Pulmonary artery endothelial cell (primary cell): ENCODE results near the gene JAK1. TPM values are rescaled to one million over a fixed set of nuclear protein-coding genes. Genes with fewer than 3 reads are reported as not detected.
"Not testable (repeated sequence)": the region's sequence is repeated elsewhere in the genome, so short reads cannot be mapped to it uniquely, and the experiment has no call there.

Experiments
- DNase-seq: peaks from one replicate; pipeline ENCODE4 v3.0.0-alpha.2; 2011; ENCODE audit warnings: low read depth, low spot score
- total RNA-seq: library from RNA; depleted of rRNA; stranded (reverse); fragments of >200 nt; gene quantifications from 2 replicates; pipeline ENCODE4 v1.2.3, GENCODE V29; 2014

JAK1 gene
- total RNA-seq = 173 and 208 TPM in 2 replicates

- DNase-seq = peak; percentile 47
Measured at GRCh38 chr1:64966158-64966971, at the start of gene JAK1. Gene JAK1, minus strand, starts transcription at chr1:64966549. Its CDS starts 80,285 bp downstream, at chr1:64886264.

GRCh38 chr1:65014321-65014720 lies 48.0 kb upstream of the JAK1 start:
- no peak for DNase-seq

DNA sequence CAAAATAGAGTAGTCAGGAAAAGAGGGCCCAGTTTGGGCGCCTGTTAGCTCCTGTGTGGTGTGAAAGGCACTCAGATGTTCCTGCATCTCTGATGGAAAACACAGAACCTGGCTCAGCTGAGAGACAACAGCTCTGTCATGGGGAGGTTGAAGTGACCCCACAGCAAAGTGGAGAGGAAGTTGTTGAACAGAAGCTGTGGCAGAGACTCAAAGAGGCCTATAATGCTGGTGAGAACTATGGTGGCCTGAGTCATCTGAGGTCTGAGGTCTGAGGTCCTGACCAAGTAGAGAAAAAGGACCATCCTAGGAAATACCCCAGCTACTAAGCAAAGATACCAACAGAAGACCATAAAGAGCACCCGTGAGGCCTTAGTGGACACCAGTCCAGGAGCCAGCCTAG lies 45.6 kb upstream of the JAK1 start:
- DNase-seq = no peak

DNA sequence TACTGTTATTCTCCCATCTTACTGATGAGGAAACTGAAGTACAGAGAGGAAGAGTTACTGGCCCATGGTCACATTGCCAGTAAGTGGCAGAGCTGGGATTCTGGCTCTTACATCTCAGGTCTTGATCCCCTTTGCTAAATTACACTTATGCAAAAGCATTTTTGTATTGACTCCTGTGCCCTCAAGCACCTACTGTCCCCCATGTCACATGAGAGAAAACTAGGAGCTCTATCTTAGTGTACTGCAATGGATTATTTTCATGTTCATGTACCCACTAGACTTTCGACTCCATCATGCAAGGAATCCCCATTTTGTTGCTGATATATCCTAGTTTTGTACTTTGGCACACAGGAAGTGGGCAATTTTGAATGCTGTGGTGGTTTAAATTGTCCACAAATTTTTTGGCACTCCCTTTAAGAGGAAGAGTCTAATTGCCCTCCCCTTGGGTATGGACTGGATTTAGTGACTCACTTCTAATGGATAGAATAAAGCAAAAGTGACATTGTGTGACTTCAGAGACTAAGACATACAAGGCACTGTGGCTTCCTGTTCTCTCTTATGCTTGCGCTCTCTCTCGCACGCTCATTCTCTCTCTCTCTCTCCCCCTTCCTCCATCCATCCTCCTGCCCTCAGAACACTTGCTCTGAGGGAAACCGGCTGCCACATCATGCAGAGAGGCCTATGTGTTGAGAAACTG lies 43.5 kb upstream of the JAK1 start:
- no peak for DNase-seq

DNA sequence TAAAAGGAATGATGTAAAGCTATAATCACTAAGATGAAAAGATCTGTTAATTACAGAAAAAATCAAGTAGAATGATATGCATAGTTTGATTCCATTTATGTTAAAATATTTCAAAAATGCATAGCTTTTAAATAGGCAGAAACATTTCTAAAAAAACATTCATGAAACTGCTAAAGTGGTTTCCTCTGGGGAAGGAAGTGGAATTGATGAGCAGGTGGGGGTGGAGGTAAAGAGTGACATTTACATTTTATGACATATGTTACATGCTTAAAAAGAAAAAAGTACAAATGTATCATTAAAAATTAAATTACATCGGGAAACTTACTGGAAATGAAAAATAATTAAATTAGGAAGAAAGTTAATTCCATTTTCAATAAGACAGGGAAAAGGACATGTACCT lies 42.8 kb upstream of the JAK1 start:
- no peak for DNase-seq

DNA sequence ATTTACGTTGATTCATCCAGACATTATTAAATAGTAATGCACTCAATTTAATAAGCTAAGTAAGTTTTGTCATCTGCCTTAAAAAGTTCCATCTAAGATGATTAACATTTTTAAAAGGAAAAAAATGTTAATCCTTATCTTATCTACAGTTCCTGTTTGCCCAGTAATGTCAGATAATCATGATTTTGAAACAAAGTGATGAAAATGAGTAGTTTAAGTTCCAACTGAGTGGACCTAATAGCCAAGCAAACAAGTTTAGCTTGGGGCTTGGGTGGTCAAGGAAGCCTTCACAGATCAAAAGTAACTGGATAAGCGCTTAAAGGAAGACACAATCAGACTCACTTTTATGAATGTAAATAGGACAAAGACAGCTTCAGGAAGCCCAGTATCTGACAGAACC lies 40.5 kb upstream of the JAK1 start:
- no peak for DNase-seq

DNA sequence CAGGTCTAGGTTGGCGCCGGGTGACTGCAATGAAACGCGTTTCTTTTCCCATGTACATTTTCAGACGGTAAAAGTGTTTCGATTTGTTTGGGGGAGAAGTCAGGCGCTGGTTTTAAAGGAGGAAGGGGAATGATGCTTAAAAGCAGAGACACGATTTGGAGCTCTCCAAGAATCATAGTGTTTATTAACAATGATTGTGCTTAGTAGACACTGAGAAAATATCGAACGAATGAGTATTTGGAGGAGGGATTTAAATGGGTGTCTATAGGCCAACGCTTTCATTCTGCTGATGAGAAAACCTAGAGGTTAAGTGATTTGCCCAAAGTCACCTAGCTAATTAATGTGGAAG lies 36.9 kb upstream of the JAK1 start:
- no peak for DNase-seq

GRCh38 chr1:65002508-65003315 lies 36.4 kb upstream of the JAK1 start:
- DNase-seq = peak; percentile 35

- DNase-seq = no peak
Measured at GRCh38 chr1:65002156-65002507, 35.8 kb upstream of the JAK1 start.

DNA sequence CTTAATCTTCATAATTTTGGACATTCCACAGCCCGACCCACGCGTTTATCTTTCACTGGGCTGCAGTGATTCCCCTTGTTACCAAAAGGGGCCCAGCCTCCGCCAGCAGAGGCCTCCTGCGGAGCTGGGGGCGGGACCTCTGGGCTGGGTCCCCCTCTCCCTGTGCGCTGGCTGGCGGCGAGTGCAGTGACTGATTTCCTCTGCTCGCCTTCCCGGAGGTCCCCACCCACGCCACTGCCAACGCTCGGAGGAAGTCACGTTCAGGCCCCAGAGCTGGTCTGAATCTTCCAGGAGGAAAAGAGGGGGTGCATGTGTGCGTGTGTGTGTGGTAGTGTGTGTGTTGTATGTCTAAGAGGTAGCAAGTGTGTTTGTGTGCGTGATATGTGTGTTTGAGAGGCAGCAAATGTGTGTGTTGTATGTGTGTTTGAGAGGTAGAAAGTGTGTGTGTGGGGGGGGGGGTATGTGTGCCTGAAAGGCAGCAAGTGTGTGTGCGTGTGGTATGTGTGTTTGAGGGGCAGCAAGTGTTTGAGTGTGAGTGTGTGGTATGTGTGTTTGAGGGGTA lies 35.0 kb upstream of the JAK1 start:
- DNase-seq = peak; percentile 43

GRCh38 chr1:64998425-64998948 lies 32.1 kb upstream of the JAK1 start:
- DNase-seq = not testable (repeated sequence)

DNA sequence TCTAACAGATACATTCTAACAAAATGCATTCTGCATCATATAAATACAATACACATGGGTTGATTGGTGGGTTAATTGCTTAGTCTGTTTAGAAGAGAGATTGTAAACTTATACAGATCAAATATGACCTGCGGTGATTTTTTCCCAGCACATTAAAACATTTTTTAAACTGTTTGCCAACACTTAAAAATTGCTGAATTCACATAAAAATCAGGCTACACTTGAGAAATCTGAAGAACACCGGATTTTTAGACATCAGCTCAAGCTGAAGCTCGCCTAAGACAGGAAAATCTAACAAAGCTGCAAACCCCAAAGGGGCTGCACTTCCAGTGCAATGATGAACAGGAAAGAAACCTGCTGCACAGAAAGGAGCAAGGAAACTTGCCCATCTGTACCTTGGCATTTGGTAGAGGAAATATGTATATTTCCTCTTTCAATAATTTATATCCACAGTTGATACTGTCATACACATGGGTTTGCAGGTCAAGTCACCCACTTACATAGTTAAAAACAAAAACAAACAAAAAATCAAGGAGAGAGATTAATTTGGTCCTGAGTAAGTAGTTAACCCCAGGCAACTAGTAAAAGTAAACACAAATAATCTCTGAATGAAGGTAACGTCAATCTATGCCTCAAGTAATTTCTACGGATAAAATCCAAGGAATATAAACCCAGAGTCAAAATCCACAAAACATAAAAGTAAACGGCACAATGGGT lies 30.4 kb upstream of the JAK1 start:
- no peak for DNase-seq

DNA sequence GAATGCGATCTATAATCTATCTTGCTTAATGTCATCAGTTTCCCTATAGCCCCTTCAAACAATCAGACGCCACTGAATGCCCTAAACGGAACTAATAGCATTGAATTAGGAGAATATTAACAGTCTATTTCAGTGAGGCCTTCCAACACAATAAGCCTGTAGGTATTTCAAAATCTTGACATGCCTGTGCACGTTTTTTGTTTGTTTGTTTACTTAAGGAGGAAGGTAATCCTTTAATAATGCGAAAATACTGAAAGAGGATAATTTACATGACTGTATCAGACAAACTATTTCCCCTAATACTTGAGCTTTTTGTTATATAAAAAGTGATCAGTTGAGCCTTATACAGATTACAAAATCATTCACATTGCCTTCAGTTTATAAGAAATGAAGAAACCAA lies 29.0 kb upstream of the JAK1 start:
- DNase-seq = no peak

GRCh38 chr1:64986903-64987871 lies 20.8 kb upstream of the JAK1 start:
- no peak for DNase-seq

DNA sequence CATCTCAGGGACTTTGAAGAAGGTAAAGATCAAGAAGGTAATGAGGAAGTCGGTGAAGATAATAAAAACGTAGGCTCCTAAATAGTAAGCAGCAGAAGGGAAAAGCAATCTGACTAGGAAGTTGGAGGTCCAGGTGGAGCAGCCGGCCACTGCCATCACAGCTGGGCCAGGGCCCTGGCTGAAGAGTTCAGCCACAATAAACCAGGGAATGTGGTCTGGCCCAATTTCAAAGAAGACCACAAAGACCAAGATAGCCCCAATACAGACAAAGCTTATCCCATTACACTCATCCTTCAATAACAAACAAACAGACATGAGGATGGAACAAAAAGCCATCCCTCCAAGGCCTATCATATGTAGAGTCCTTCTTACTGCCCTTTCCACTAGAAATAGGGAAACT lies 18.4 kb upstream of the JAK1 start:
- DNase-seq = no peak

- no peak for DNase-seq
Measured at GRCh38 chr1:64984106-64984505, 17.8 kb upstream of the JAK1 start.

GRCh38 chr1:64983110-64983509 lies 16.8 kb upstream of the JAK1 start:
- no peak for DNase-seq

DNA sequence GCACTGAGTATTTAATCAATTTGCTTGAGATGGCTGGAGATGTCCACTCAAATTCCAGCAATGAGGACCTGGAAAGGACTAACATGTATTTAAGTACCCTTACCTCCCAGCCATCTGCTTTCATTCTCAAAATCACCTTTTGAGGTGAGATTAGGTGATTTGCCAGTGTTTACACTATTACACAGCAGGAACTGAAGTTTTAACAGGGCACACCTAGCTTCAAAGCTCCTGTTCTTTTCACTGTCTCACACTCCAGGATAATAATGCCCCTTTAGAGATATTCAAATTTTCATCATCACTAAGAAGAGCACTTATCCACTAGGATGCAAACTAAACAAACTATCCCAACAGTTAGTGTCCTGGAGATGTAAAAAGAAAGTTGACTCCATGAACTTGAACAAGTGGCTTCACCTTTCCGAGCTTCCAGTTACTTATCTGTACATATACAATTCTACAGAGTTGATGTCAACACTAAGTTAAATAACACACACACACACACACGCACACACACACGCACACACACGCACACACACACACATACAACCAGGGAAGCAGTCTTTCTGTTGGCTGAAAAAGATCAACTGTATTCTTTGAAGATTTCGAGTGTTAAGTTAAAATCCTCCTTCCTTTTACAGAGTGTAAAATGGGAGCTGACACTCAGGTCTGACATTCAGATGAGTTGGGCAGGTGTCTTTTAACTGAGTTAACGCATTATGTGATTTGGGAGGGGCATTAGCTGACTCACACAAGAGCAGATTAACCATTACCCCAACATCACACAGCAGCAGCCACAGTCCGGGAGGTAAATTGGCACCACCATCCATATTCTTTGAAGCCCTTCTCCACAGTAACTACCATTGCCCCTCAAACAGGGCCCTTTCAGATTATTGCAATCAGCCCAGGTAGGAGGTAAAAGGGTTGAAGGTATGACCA lies 15.5 kb upstream of the JAK1 start:
- no peak for DNase-seq
